Natural killer cell treated with Interleukin-12 subunit alpha and Interleukin-12 subunit beta and Interleukin-15 and Interleukin-18, amount 100 ng/mL, for 72 hours (primary cell): ENCODE results near the gene LNX2. TPM values are rescaled to one million over a fixed set of nuclear protein-coding genes. Genes with fewer than 3 reads are reported as not detected.
A peak's percentile ranks its signal among the peaks of the same experiment; 100 is the strongest.

Experiments used
- ATAC-seq, 2 donors: fragments of 150-1000 bp; cut with Tn5 transposase in 1 of 2; sonication (Bioruptor Pico), chemical (Tn5 transposase) in 1 of 2; 2 replicates each; pipeline ENCODE4 v1.10.0; 2021
- DNase-seq: peaks from one replicate; pipeline ENCODE4 v3.0.0; 2022; ENCODE audit warnings: low spot score
- H3K27ac Mint-ChIP-seq, 2 donors: 1 replicate in 1 of 2; 2 replicates in 1 of 2; pipeline ENCODE4 v1.8.0; 2022; ENCODE audit warnings: mixed read lengths in 2 of 2, mild to moderate bottlenecking in 1 of 2, moderate library complexity in 1 of 2
- H3K27me3 Mint-ChIP-seq, 2 donors: 1 replicate in 1 of 2; 2 replicates in 1 of 2; pipeline ENCODE4 v1.8.0; 2022; ENCODE audit warnings: mixed read lengths in 2 of 2
- H3K36me3 Mint-ChIP-seq: one replicate; pipeline ENCODE4 v1.8.0; 2022; ENCODE audit warnings: mixed read lengths
- H3K4me1 Mint-ChIP-seq, 2 donors: 1 replicate in 1 of 2; 2 replicates in 1 of 2; pipeline ENCODE4 v1.8.0; 2022; ENCODE audit warnings: low read depth in 2 of 2, mixed read lengths in 2 of 2, mild to moderate bottlenecking in 1 of 2
- H3K4me3 Mint-ChIP-seq: one replicate; pipeline ENCODE4 v1.8.0; 2022; ENCODE audit warnings: mixed read lengths
- H3K9me3 Mint-ChIP-seq: 2 replicates; pipeline ENCODE4 v1.8.0; 2022; ENCODE audit warnings: mixed read lengths
- total RNA-seq, 2 donors: library from RNA; stranded (reverse); gene quantifications; one replicate each; pipeline ENCODE4 v1.2.3, GENCODE V29; 2022

The LNX2 gene
- total RNA-seq, 2 donors from 2014 or later: 4.1 to 4.2 TPM

DNA sequence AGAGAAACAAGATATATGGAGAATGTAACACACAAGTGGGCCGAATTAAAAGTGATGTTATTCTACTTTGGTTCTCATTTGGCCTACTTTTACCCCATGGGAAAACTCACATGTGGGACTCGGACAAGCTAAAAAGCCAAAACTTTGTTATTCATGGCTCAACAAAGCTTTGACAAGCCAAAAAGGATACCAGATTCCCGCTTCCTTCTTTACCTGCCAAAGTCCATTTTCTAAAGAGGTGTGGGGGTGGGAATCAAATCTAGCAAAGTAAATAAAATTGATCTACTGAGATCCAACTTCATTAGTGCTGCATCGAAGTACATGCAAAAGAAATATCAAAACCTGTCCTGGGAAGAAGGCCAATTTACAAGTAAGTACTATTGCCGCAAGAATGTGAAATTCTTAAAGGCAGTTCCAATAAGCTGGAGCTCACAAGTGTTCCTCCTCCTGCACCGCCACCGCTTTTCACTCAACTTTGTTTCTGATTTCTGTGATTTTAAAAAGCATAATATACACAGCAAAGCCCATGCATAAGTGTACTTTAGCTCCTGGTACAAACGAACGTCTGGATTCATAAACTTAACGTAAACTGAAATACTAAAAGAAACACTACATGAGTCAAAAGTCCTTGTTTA is 1.1 kb downstream of the LNX2 start:
- Mint-ChIP-seq H3K27ac (peak overlapping the region; percentile 47 to 87), H3K9me3 (no peaks in the 10 kb centered on the region), H3K4me3 (peak overlapping the region; percentile 94), H3K4me1 (peaks cover 32 to 42% of the 10 kb centered on the region in 2 donors), H3K27me3 (no peaks in the 10 kb centered on the region), H3K36me3 (peaks cover 11% of the 10 kb centered on the region)
- ATAC-seq (no peak), DNase-seq (no peak)

DNA sequence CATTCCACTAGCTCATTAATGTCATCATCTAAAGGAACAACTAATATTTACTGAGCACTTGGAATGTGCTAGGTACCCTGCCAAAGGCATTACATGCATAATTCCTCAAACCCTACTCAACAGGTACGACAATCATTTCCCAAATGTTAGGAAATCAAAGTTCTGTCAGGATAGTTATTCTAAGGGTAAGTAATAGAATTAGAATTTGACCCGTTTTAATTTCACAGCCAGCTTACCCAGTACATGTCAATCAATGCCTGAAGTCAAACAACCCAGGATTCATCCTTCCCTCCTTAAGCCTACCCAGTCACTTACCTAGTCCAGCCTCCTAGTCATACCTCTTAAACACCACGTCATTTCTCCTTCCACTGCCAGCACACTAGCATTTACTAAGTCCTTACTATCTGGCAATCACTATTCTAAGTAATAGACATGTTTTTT is 2.4 kb downstream of the LNX2 start:
- DNase-seq (no peak), ATAC-seq (no peak)
- Mint-ChIP-seq H3K4me3 (no peak overlapping the region), H3K27ac (no peak overlapping the region), H3K27me3 (no peaks in the 10 kb centered on the region), H3K9me3 (no peaks in the 10 kb centered on the region), H3K4me1 (peaks cover 25 to 32% of the 10 kb centered on the region in 2 donors), H3K36me3 (peaks cover 5% of the 10 kb centered on the region)

DNA sequence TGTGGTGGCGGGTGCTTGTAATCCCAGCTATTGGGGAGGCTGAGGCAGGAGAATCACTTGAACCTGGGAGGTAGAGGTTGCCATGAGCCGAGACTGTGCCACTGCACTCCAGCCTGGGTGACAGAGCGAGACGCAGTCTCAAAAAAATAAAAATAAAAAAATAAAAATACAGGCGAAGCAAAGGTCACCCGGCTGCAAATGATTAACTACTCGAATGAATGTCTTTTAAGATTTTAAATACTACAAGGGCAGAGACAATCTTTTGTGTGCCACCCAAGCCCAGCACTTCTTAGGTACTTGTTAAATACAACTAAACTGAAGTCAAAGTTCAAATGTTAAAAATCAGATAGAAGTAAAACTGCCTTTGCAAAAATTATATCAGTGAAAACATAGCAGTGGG is 6.7 kb downstream of the LNX2 start:
- no peaks in the 10 kb centered on the region for H3K9me3 Mint-ChIP-seq
- peaks cover 27 to 31% of the 10 kb centered on the region in 2 donors for H3K4me1 Mint-ChIP-seq
- no peak overlapping the region for H3K27ac Mint-ChIP-seq
- H3K4me3 Mint-ChIP-seq: no peak overlapping the region
- no peaks in the 10 kb centered on the region for H3K27me3 Mint-ChIP-seq
- H3K36me3 Mint-ChIP-seq: no peaks in the 10 kb centered on the region
- ATAC-seq: no peak
- DNase-seq: no peak

DNA sequence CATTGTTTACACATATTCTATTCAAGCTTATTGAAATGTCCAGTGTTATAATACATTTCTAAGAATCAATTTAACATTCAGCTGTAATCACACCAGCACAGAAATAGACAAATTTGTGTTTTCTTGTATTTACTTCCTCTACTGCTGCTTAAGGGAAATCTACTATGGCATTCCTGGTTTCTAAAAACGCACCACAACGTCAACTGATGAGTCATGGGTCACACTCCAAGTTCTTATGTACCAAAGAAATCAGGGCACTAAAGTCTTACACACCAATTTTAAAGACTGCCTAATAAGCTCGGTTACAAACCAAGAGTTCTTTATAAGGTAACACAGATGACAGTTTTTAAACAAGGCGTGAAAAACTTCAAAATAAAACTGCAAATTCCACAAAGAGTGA is 13.2 kb downstream of the LNX2 start:
- no peaks in the 10 kb centered on the region for H3K9me3 Mint-ChIP-seq
- no peak for DNase-seq
- H3K4me1 Mint-ChIP-seq: peaks cover 24 to 32% of the 10 kb centered on the region in 2 donors
- H3K4me3 Mint-ChIP-seq: no peak overlapping the region
- no peak for ATAC-seq
- no peaks in the 10 kb centered on the region for H3K36me3 Mint-ChIP-seq
- no peak overlapping the region for H3K27ac Mint-ChIP-seq
- no peaks in the 10 kb centered on the region for H3K27me3 Mint-ChIP-seq

DNA sequence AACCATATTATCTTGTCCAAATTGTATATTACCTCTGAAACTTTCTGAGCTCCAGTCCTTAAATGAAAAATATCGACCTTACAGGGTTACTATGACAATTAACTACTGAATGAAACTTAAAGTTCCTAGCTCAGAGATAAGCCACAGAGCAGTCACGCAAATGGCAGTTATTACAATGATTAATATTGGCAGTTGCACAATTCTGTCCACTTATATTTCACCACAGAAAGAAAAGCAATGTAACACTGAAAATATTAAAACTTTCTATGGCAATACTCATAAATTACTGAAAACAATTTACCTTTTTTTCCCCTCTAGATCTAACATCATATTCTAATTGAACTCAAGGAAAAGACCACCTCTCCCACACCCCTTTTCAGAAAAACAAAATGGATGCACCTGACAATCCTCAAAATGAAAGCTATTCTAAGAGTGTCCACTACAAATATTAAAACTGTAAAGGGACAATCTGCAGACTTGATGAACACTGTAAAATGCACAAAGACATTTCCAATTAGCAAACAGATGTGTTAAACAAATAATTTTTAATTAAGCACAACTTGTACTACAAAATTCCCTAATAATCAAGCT is 14.6 kb downstream of the LNX2 start:
- no peak for DNase-seq
- Mint-ChIP-seq H3K9me3 (no peaks in the 10 kb centered on the region), H3K36me3 (no peaks in the 10 kb centered on the region), H3K4me3 (no peak overlapping the region), H3K27me3 (no peaks in the 10 kb centered on the region), H3K27ac (no peak overlapping the region), H3K4me1 (peaks cover 26 to 28% of the 10 kb centered on the region in 2 donors)
- ATAC-seq: no peak

DNA sequence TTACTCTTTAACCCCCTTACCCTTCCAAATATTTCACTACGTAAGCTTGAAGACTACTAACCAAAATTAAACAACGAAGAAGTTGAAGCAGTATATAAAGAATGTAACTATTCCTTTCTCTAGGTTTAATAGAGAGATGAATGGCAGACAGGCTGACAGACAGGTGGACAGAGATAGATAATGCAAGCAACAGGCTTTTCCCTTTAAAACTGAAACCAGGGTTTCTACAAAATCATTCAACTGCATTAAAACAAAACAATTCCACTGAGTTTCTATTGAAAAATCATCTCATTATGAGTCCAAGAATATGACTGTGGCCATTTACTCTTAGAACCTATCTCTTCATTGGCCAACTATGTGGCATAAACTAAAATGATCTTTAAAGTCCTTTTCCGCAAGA is 15.2 kb downstream of the LNX2 start:
- H3K27ac Mint-ChIP-seq: no peak overlapping the region
- no peak overlapping the region for H3K4me3 Mint-ChIP-seq
- H3K4me1 Mint-ChIP-seq: peaks cover 24 to 25% of the 10 kb centered on the region in 2 donors
- no peaks in the 10 kb centered on the region for H3K36me3 Mint-ChIP-seq
- DNase-seq (no peak), ATAC-seq (no peak)
- no peaks in the 10 kb centered on the region for H3K9me3 Mint-ChIP-seq
- H3K27me3 Mint-ChIP-seq: no peaks in the 10 kb centered on the region

DNA sequence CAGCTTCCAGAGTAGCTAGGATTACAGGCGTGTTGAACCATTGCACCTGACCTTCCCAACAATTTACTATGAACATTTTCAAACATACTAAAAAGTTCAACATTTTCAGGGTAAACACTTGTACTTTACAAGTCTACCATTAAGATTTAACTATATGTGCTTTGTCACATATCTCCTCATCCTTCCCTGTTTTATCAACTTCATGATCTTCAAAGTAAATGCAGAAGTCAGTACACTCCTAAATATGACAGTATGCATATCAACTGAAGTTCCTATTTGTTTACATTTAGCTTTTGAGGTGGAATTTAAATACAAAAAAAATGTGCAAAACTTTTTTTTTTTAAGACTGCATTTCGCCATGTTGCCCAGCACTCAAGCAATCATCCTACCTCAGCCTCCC is 18.5 kb downstream of the LNX2 start:
- ATAC-seq (no peak), DNase-seq (no peak)
- Mint-ChIP-seq H3K27ac (no peak overlapping the region), H3K4me3 (no peak overlapping the region), H3K9me3 (no peaks in the 10 kb centered on the region), H3K4me1 (peaks cover 17% of the 10 kb centered on the region in 2 donors), H3K36me3 (no peaks in the 10 kb centered on the region), H3K27me3 (no peaks in the 10 kb centered on the region)

DNA sequence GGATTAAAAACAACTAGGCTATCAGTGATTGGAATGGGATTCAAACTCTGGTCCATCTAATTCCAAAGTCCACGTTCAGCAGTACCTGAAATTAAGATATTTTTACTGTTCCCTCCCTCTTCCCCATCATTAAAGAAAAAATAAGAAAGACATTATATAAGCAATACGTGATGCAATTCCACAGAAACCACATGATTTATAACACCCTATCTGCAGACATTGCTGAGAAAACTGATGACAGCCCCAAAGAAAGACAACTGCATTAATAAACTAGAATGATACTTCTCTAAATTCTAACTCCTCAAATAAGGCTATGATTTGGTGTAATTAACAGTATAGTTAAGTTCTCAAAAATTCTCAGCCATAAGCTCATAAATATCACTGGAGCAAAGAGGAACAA is 19.1 kb downstream of the LNX2 start:
- DNase-seq (no peak), ATAC-seq (no peak)
- H3K27me3 Mint-ChIP-seq: no peaks in the 10 kb centered on the region
- no peak overlapping the region for H3K4me3 Mint-ChIP-seq
- H3K27ac Mint-ChIP-seq: peak overlapping the region in 1 of 2 donors; percentile 37
- no peaks in the 10 kb centered on the region for H3K9me3 Mint-ChIP-seq
- peaks cover 15 to 17% of the 10 kb centered on the region in 2 donors for H3K4me1 Mint-ChIP-seq
- no peaks in the 10 kb centered on the region for H3K36me3 Mint-ChIP-seq

DNA sequence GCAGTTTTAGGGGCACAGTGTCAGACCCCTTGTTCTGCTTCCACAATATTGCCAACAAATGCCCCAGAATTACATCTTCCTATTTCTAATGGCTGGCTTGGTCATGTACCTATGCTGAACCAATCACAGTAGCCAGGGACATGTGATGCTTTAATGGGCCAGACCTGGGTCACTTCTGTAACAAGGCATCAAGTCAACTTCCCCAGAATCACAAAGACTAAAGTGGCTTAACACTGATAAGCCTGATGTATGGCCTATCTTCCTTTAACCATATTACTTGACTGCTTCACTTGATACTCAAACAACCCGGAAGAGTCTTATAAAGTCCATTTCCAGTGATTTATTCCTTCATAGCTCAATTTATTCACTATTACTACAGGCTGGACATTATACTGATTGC is 19.6 kb downstream of the LNX2 start:
- H3K4me3 Mint-ChIP-seq: no peak overlapping the region
- peaks cover 13 to 15% of the 10 kb centered on the region in 2 donors for H3K4me1 Mint-ChIP-seq
- no peaks in the 10 kb centered on the region for H3K36me3 Mint-ChIP-seq
- no peak for DNase-seq
- ATAC-seq: no peak
- peak overlapping the region in 1 of 2 donors; percentile 37 for H3K27ac Mint-ChIP-seq
- no peaks in the 10 kb centered on the region for H3K9me3 Mint-ChIP-seq
- H3K27me3 Mint-ChIP-seq: no peaks in the 10 kb centered on the region

DNA sequence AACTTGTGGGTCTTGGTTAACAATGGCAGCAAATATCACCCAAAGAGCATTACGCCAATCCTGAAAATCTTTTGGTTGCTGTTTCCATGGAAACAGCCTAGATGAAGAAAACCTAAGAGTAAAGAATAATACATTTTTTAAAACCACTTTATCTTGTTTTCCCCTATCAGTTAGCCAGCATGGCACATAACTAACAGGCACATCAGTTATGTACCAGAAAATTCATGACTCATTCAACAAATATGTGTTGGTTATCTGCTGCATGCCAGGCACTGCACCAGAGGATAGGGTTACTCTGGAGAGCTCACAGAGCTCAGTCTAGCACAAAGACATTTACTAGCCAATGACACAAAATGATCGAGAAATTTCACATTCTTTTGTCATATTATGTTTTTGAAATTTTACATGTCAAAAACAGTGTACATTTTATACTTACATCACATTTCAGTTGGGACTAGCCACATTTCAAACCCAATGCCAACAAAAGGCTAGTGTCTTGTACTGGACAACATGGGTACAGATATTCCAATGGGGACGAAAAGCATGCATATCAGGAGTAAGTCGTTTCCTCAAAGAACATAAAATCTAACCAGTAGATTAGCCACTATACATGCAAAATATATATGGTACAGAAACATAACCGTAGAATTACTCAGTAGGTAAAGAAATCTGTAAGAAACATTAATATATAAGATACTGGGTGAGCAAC is 20.3 kb downstream of the LNX2 start:
- H3K27ac Mint-ChIP-seq: no peak overlapping the region
- H3K27me3 Mint-ChIP-seq: no peaks in the 10 kb centered on the region
- no peak for DNase-seq
- H3K4me1 Mint-ChIP-seq: peaks cover 11 to 15% of the 10 kb centered on the region in 2 donors
- no peaks in the 10 kb centered on the region for H3K9me3 Mint-ChIP-seq
- no peak for ATAC-seq
- no peak overlapping the region for H3K4me3 Mint-ChIP-seq
- no peaks in the 10 kb centered on the region for H3K36me3 Mint-ChIP-seq

DNA sequence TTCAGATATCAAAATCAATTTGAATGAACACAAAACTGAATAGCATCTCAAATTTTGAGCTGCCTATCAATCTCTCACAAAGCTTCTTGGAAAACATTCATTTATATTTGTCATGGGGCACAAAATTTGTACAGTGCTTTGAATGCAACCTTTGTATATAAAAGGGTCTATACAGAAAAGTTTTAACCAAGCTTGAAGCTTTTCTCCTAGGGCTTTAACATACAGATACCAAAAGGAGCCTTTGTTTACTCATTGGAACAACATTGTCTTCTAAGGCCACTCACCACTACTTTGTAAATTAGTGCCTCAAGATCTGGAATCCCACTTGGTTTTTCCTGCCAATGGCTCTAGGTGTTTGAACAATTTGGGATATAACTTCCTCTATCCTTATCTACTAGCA is 21.2 kb downstream of the LNX2 start:
- DNase-seq: no peak
- Mint-ChIP-seq H3K9me3 (no peaks in the 10 kb centered on the region), H3K36me3 (no peaks in the 10 kb centered on the region)

DNA sequence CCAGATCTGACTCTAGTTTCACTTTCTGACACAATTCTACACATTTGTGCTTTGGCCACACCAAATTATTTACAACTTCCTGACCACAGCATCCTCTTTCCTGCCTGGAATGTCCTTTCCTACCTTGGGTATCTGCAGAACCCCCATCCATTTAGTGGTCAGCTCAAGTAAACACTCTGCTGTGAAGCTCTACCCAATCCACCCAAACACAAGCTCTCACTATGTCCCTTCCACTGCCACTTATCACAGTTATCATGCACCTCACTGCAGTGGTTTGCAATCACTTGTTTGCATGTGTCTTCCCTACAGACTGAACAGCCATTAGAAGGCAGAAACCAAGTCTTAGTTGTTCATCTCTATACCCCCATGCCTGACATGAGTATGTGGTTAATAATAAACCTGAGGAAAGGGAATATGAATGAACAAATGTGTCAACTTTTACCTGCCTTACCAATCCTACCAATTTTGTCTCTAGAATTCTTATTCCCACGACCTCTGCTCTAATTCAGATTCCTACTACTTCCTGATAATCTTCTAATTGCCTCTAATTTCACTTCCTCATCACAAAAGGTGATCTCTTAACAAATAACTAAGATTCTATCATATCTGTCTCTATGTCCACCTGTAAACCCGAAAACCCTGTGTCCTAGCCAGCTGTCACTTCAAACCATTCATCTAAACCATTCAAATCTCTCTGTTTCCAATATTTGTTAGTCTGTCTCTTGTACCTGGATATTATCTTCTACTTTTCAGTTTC is 25.1 kb downstream of the LNX2 start:
- Mint-ChIP-seq H3K9me3 (no peaks in the 10 kb centered on the region), H3K4me3 (no peak overlapping the region), H3K36me3 (no peaks in the 10 kb centered on the region), H3K4me1 (peaks cover 0 to 3% of the 10 kb centered on the region in 2 donors), H3K27ac (no peak overlapping the region), H3K27me3 (no peaks in the 10 kb centered on the region)
- no peak for ATAC-seq
- DNase-seq: no peak

More for the DNA sequence above, 21.2 kb downstream of the LNX2 start:
- H3K4me3 Mint-ChIP-seq: no peak overlapping the region
- H3K27ac Mint-ChIP-seq: no peak overlapping the region
- ATAC-seq: no peak
- peaks cover 11 to 12% of the 10 kb centered on the region in 2 donors for H3K4me1 Mint-ChIP-seq
- no peaks in the 10 kb centered on the region for H3K27me3 Mint-ChIP-seq

DNA sequence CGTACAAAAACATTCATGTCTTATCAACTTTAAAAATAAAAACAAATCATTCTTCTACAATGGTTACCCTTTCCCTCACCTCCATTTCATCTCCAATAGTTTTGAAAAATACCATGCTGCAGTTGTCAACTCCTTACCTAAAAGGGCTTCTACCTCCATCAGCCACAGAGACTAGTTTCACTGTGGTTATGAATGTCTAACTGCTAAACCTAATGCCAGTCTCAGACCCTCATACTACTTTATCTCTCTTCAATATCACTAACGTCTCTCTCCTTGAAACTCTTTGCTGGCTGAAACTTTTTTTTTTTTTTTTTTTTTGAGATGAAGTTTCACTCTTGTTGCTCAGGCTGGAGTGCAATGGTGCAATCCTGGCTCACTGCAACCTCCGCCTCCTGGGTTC is 27.1 kb downstream of the LNX2 start:
- H3K27ac Mint-ChIP-seq: no peak overlapping the region
- no peaks in the 10 kb centered on the region for H3K36me3 Mint-ChIP-seq
- no peak for ATAC-seq
- H3K27me3 Mint-ChIP-seq: no peaks in the 10 kb centered on the region
- no peak for DNase-seq
- H3K9me3 Mint-ChIP-seq: no peaks in the 10 kb centered on the region
- no peak overlapping the region for H3K4me3 Mint-ChIP-seq
- no peaks in the 10 kb centered on the region for H3K4me1 Mint-ChIP-seq

DNA sequence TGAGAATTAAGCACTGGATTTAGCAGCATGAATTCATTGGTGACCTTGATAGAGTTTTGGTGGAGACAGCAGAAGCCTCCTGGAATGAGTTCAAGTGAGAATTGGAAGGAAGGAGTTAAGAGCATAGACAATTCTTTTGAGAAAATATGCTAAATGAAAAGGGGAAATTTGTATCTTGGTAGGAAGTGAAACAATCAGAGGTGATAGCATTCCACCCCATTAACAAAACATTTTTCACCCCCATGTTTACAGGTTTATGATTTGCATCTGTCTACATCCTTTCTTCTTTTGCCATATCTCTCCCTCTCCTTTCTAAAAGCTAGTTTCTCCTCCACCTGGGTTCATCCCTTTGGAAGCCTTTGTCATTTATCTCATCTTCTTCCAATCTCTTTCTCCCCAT is 27.5 kb downstream of the LNX2 start:
- Mint-ChIP-seq H3K27me3 (no peaks in the 10 kb centered on the region), H3K4me3 (no peak overlapping the region), H3K4me1 (no peaks in the 10 kb centered on the region), H3K27ac (no peak overlapping the region), H3K9me3 (no peaks in the 10 kb centered on the region), H3K36me3 (no peaks in the 10 kb centered on the region)
- no peak for ATAC-seq
- DNase-seq: no peak
